Lower leg skin (tissue), 3 donors: ENCODE results near the gene NOSTRIN.

Source experiments
- CTCF ChIP-seq, 3 donors: fragments of 450-650 bp; IDR thresholded peaks; one replicate each; pipeline ENCODE4 v1.5.1; 2016; ENCODE audit warnings: antibody characterized with exemption in 3 of 3, mild to moderate bottlenecking in 3 of 3, moderate library complexity in 2 of 3
- POLR2A ChIP-seq, 2 donors: fragments of 450-650 bp; IDR thresholded peaks; one replicate each; pipeline ENCODE4 v1.6.1; 2016 to 2017; ENCODE audit warnings: antibody characterized with exemption in 2 of 2, mild to moderate bottlenecking in 1 of 2, moderate library complexity in 1 of 2

GRCh38 chr2:168765401-168765800 lies 37.0 kb upstream of the NOSTRIN start:
- TF ChIP-seq POLR2A (IDR thresholded peaks at IDR 0.05) (no peak), CTCF (IDR thresholded peaks at IDR 0.05) (no peak)
